SK-N-SH (cell line): Measurements from ENCODE around the gene ABCC4. TPM values are rescaled to one million over a fixed set of nuclear protein-coding genes. Genes with fewer than 3 reads are reported as not detected.

Experiments
- CTCF ChIA-PET: fragments of 300-600, 350-600 bp; formaldehyde crosslinking; extraction: SDS; loops from one replicate; lab custom pipeline; 2021; lab: Yijun Ruan, JAX
- POLR2A ChIA-PET: fragments of 350-600 bp; sonication (Branson Sonifier 250); formaldehyde crosslinking; extraction: SDS; loops from one replicate; lab custom pipeline; 2020; ENCODE audit warnings: antibody characterized with exemption, inconsistent platforms; lab: Yijun Ruan, JAX
- DNase-seq: peaks from one replicate; pipeline ENCODE4 v3.0.0; 2012
- H2AFZ ChIP-seq: fragments of 200-600 bp; sonication (generic); 2 replicates; pipeline ENCODE4 v1.8.1; 2016; ENCODE audit warnings: antibody characterized with exemption, mild to moderate bottlenecking, low read depth
- H3F3A ChIP-seq: fragments of 200-600 bp; sonication (generic); replicated peaks from 2 replicates; pipeline ENCODE3; 2016; ENCODE audit warnings: antibody characterized with exemption, mild to moderate bottlenecking; ENCODE audit not compliant: insufficient read depth
- H3K27ac ChIP-seq, 2 experiments: fragments of 200-500 bp in 1 of 2; fragments of 200-600 bp in 1 of 2; sonication (Bioruptor generic) in 1 of 2; sonication (generic), shearing (Covaris generic) in 1 of 2; 2 replicates each; pipeline versions ENCODE4 v1.5.1 to v1.6.1; 2014 to 2016; ENCODE audit warnings: low read depth in 2 of 2, inconsistent platforms in 1 of 2, low read length in 1 of 2, mild to moderate bottlenecking in 1 of 2, mixed read lengths in 1 of 2
- H3K27me3 ChIP-seq: fragments of 200-600 bp; sonication (generic), shearing (Covaris generic); 2 replicates; pipeline ENCODE4 v1.6.1; 2016; ENCODE audit warnings: mixed run types; ENCODE audit not compliant: insufficient read depth
- H3K36me3 ChIP-seq, 2 experiments: fragments of 200-500 bp in 1 of 2; fragments of 200-600 bp in 1 of 2; sonication (Bioruptor generic) in 1 of 2; sonication (generic) in 1 of 2; replicated peaks in 1 of 2; 2 replicates each; pipeline versions ENCODE3 to v1.5.1; 2014 to 2016; ENCODE audit warnings: low read length in 1 of 2, mild to moderate bottlenecking in 1 of 2; ENCODE audit not compliant: insufficient read depth in 2 of 2, control insufficient read depth in 1 of 2
- H3K4me1 ChIP-seq, 2 experiments: fragments of 200-500 bp in 1 of 2; fragments of 200-600 bp in 1 of 2; sonication (Bioruptor generic) in 1 of 2; sonication (generic), shearing (Covaris generic) in 1 of 2; 2 replicates each; pipeline versions ENCODE4 v1.5.1 to v1.6.1; 2014 to 2016; ENCODE audit warnings: low read depth in 1 of 2, low read length in 1 of 2, mixed run types in 1 of 2; ENCODE audit not compliant: insufficient read depth in 2 of 2, control insufficient read depth in 1 of 2
- H3K4me2 ChIP-seq: fragments of 200-600 bp; sonication (generic), shearing (Covaris generic); 2 replicates; pipeline ENCODE4 v1.6.1; 2017; ENCODE audit warnings: mixed run types
- H3K4me3 ChIP-seq, 2 experiments: fragments of 200-500 bp in 1 of 2; fragments of 200-600 bp in 1 of 2; sonication (Bioruptor generic) in 1 of 2; sonication (generic), shearing (Covaris generic) in 1 of 2; 2 replicates each; pipeline versions ENCODE4 v1.5.1 to v1.8.1; 2014 to 2016; ENCODE audit warnings: low read depth in 2 of 2, inconsistent platforms in 1 of 2, low read length in 1 of 2, mild to moderate bottlenecking in 1 of 2, mixed read lengths in 1 of 2, moderate library complexity in 1 of 2
- H3K79me2 ChIP-seq: fragments of 200-600 bp; sonication (generic); 2 replicates; pipeline ENCODE4 v1.8.1; 2017; ENCODE audit warnings: mild to moderate bottlenecking; ENCODE audit not compliant: insufficient read depth
- H3K9ac ChIP-seq: fragments of 200-600 bp; sonication (generic); 2 replicates; pipeline ENCODE4 v1.6.1; 2017; ENCODE audit warnings: mixed run types
- H3K9me2 ChIP-seq: fragments of 200-600 bp; sonication (generic); 2 replicates; pipeline ENCODE4 v1.6.1; 2017; ENCODE audit warnings: mixed run types
- H3K9me3 ChIP-seq: fragments of 200-600 bp; sonication (generic); 2 replicates; pipeline ENCODE4 v1.6.1; 2017; ENCODE audit warnings: mixed run types, mild to moderate bottlenecking, moderate library complexity
- H4K20me1 ChIP-seq: fragments of 200-600 bp; sonication (generic); 2 replicates; pipeline ENCODE4 v1.6.1; 2017; ENCODE audit warnings: mild to moderate bottlenecking, mixed run types; ENCODE audit not compliant: insufficient read depth
- CHD2 ChIP-seq: fragments of 150-350 bp; IDR thresholded peaks from 2 replicates; pipeline ENCODE4 v1.6.1; 2018; ENCODE audit warnings: low read length; ENCODE audit not compliant: partially characterized antibody
- ELF1 ChIP-seq: IDR thresholded peaks from 2 replicates; pipeline ENCODE4 v1.4.0; 2012
- EP300 ChIP-seq, 2 experiments: IDR thresholded peaks; 2 replicates each; pipeline versions ENCODE4 v1.4.0 to v1.6.1; 2012; ENCODE audit warnings: borderline replicate concordance in 1 of 2, low read depth in 1 of 2, low read length in 1 of 2
- EZH2phosphoT487 ChIP-seq: fragments of 200-600 bp; sonication (generic); IDR thresholded peaks from 2 replicates; pipeline ENCODE4 v1.6.1; 2017; ENCODE audit warnings: low read depth, mixed run types, mild to moderate bottlenecking, antibody characterized with exemption, moderate library complexity, borderline replicate concordance
- FOXJ3 ChIP-seq: sonication (generic); formaldehyde crosslinking; IDR thresholded peaks from 2 replicates; pipeline ENCODE4 v1.5.1; 2020; ENCODE audit warnings: mild to moderate bottlenecking, missing genetic modification reagents
- MXI1 ChIP-seq: IDR thresholded peaks from 2 replicates; pipeline ENCODE4 v1.6.1; 2012; ENCODE audit warnings: mild to moderate bottlenecking, low read depth, low read length, improper control_type of control experiment
- POLR2AphosphoS5 ChIP-seq: IDR thresholded peaks from 2 replicates; pipeline ENCODE4 v1.6.1; 2012; ENCODE audit warnings: low read depth, low read length
- RCOR1 ChIP-seq: fragments of 150-350 bp; IDR thresholded peaks from 2 replicates; pipeline ENCODE4 v1.6.1; 2017; ENCODE audit warnings: antibody characterized with exemption, low read length
- YY1 ChIP-seq: IDR thresholded peaks from 2 replicates; pipeline ENCODE4 v1.4.0; 2012; ENCODE audit warnings: low read depth, mild to moderate bottlenecking
- WGBS: methylation state at CpG from one replicate; pipeline ENCODE4 v1.1.6; 2017; ENCODE audit warnings: low lambda C conversion rate; 5-methylcytosine and 5-hydroxymethylcytosine counted together
- polyA plus RNA-seq, 3 experiments: library from polyadenylated mRNA; depleted of rRNA; stranded (reverse); fragments of >200 nt; gene quantifications; 2 replicates each; pipeline ENCODE4 v1.2.3, GENCODE V29; 2012
- TF ChIP-seq, protein P1 (sequence below): IDR thresholded peaks from 2 replicates; pipeline ENCODE4 v1.6.1; 2012; ENCODE audit warnings: mild to moderate bottlenecking, low read depth, low read length, moderate library complexity
- TF ChIP-seq, protein P2 (sequence below): fragments of 200-600 bp; sonication (generic); IDR thresholded peaks from 2 replicates; pipeline ENCODE4 v1.6.1; 2017; ENCODE audit warnings: antibody characterized with exemption, mild to moderate bottlenecking, moderate library complexity

Gene ABCC4
- polyA plus RNA-seq, 1 of the 3 experiments (the other 2 are of a cell fraction), result 7.8 TPM

DNA sequence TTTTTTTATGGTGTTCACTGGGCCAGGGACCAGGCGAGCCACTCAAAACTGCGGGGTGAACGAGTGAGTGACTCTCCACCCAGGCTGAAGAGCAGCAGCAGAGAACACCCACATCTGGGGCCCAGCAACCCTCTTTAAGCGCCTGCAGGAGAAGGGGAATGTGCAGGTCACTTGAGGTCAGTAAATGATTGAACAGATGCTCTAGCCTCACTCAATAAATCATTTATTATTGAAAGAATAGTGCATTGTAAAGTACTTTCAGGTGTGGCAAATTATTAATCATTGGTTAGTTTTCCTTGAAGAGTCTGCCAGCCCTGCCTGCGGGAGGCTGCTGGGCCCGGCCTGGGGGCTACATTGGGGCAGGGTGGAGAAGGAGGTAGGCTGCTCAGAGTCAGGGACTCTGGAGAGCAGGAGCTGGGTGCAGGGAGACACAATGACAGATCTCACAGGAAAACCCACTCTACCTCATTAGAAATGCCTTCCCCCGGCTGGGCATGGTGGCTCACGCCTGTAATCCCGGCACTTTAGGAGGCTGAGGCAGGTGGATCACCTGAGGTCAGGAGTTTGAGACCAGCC lies 42.5 kb downstream of the ABCC4 start:
- H3K36me3 ChIP-seq, result no peaks in the 10 kb centered on the region
- ChIA-PET POLR2A (no interaction called here), CTCF (interaction anchor here (0.8 to 1.0 kb wide), 2 partner anchors 13 to 43 kb away, joined by 3 read pairs; partner anchors contain the start of gene ABCC4)
- H3K27ac ChIP-seq, result no peak overlapping the region
- peaks cover 3% of the 10 kb centered on the region; the same call in 1 of the 2 replicates for H3K79me2 ChIP-seq
- no peak for DNase-seq
- no peaks in the 10 kb centered on the region for H3F3A ChIP-seq
- H3K9me2 ChIP-seq, result no peaks in the 10 kb centered on the region
- H3K4me1 ChIP-seq, result no peaks in the 10 kb centered on the region; a peak in 1 of 4 replicates
- no peak overlapping the region for H3K4me3 ChIP-seq
- no peak overlapping the region for H3K4me2 ChIP-seq
- H3K9ac ChIP-seq, result no peak overlapping the region
- no peaks in the 10 kb centered on the region for H3K9me3 ChIP-seq
- TF ChIP-seq, protein P1, sequence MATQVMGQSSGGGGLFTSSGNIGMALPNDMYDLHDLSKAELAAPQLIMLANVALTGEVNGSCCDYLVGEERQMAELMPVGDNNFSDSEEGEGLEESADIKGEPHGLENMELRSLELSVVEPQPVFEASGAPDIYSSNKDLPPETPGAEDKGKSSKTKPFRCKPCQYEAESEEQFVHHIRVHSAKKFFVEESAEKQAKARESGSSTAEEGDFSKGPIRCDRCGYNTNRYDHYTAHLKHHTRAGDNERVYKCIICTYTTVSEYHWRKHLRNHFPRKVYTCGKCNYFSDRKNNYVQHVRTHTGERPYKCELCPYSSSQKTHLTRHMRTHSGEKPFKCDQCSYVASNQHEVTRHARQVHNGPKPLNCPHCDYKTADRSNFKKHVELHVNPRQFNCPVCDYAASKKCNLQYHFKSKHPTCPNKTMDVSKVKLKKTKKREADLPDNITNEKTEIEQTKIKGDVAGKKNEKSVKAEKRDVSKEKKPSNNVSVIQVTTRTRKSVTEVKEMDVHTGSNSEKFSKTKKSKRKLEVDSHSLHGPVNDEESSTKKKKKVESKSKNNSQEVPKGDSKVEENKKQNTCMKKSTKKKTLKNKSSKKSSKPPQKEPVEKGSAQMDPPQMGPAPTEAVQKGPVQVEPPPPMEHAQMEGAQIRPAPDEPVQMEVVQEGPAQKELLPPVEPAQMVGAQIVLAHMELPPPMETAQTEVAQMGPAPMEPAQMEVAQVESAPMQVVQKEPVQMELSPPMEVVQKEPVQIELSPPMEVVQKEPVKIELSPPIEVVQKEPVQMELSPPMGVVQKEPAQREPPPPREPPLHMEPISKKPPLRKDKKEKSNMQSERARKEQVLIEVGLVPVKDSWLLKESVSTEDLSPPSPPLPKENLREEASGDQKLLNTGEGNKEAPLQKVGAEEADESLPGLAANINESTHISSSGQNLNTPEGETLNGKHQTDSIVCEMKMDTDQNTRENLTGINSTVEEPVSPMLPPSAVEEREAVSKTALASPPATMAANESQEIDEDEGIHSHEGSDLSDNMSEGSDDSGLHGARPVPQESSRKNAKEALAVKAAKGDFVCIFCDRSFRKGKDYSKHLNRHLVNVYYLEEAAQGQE, result no peak
- TF ChIP-seq POLR2AphosphoS5 (no peak), FOXJ3 (CRISPR knock-in tag) (no peak), CHD2 (no peak), YY1 (no peak)
- TF ChIP-seq, protein P2, sequence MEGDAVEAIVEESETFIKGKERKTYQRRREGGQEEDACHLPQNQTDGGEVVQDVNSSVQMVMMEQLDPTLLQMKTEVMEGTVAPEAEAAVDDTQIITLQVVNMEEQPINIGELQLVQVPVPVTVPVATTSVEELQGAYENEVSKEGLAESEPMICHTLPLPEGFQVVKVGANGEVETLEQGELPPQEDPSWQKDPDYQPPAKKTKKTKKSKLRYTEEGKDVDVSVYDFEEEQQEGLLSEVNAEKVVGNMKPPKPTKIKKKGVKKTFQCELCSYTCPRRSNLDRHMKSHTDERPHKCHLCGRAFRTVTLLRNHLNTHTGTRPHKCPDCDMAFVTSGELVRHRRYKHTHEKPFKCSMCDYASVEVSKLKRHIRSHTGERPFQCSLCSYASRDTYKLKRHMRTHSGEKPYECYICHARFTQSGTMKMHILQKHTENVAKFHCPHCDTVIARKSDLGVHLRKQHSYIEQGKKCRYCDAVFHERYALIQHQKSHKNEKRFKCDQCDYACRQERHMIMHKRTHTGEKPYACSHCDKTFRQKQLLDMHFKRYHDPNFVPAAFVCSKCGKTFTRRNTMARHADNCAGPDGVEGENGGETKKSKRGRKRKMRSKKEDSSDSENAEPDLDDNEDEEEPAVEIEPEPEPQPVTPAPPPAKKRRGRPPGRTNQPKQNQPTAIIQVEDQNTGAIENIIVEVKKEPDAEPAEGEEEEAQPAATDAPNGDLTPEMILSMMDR, result no peak
- TF ChIP-seq, all 33 proteins: peak for 0
- H3K27me3 ChIP-seq, result no peaks in the 10 kb centered on the region
- no peak overlapping the region for H2AFZ ChIP-seq
- WGBS, result 91% methylated on average over 6 of the region's 9 CpGs
- H4K20me1 ChIP-seq, result no peaks in the 10 kb centered on the region

DNA sequence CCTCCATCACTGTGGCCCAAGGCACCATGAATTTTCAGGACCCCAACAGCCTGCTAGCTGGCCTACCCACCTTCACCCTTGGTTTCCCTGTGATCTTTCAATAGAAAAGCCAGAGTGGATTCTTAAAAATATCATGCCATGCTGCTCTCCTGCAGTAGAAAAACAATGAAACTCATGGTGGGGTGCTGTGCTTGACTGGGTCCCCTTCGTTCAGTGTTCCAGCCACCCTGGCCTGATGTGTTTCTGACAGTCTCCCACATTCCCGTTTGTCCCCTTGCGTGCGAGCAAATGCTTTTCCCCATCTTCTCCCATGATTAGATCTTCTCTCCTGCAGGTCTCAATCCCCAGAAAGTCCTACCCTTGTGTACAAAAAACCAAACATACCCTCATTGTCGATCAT lies 43.2 kb downstream of the ABCC4 start:
- Histone ChIP-seq H2AFZ (no peak overlapping the region), H3K79me2 (peaks cover 6% of the 10 kb centered on the region; the same call in 1 of the 2 replicates), H3K9ac (no peak overlapping the region), H3K4me2 (no peak overlapping the region), H3K9me2 (no peaks in the 10 kb centered on the region), H3K27ac (no peak overlapping the region), H3K4me3 (no peak overlapping the region), H3K36me3 (no peaks in the 10 kb centered on the region), H4K20me1 (no peaks in the 10 kb centered on the region), H3F3A (no peaks in the 10 kb centered on the region), H3K27me3 (no peaks in the 10 kb centered on the region), H3K4me1 (no peaks in the 10 kb centered on the region; a peak in 1 of 4 replicates), H3K9me3 (no peaks in the 10 kb centered on the region)
- DNase-seq, result no peak
- TF ChIP-seq EP300 (IDR thresholded peaks at IDR 0.05; ENCODE audit: borderline replicate concordance in 1 of 2, low read depth in 1 of 2, low read length in 1 of 2), result no peak
- no peak for TF ChIP-seq YY1
- TF ChIP-seq EZH2phosphoT487, result no peak
- no peak for TF ChIP-seq RCOR1
- no peak for TF ChIP-seq MXI1
- no peak for TF ChIP-seq ELF1
- ChIA-PET CTCF (interaction anchor here (0.8 to 0.9 kb wide), 2 partner anchors 13 to 69 kb away, joined by 3 read pairs; no protein-coding TSS in a partner anchor), POLR2A (no interaction called here)
- 94% methylated on average over 5 of the region's 5 CpGs for WGBS
